IMR-90 (cell line): ENCODE data around the gene RAB14. TPM values are rescaled to one million over a fixed set of nuclear protein-coding genes. Genes with fewer than 3 reads are reported as not detected.

Source experiments
- ATAC-seq: fragments of 200-7000 bp; cut with Tn5 transposase; 2 replicates; pipeline ENCODE4 v1.9.1; 2020; ENCODE audit warnings: low read depth, mild to moderate bottlenecking, moderate library complexity
- BruUV-seq: library from RNA; stranded (reverse); fragments of 400-500 nt; replicated peaks from 2 replicates; lab custom pipeline; 2021; lab: Mats Ljungman, UMichigan
- CTCF ChIA-PET: fragments of 300-600 bp; formaldehyde crosslinking; extraction: SDS; loops from one replicate; lab custom pipeline; 2021; ENCODE audit warnings: antibody characterized with exemption; lab: Yijun Ruan, JAX
- POLR2A ChIA-PET: fragments of 300-600 bp; sonication (Branson Sonifier 250); formaldehyde crosslinking; loops from one replicate; lab custom pipeline; 2022; ENCODE audit warnings: antibody characterized with exemption; ENCODE audit not compliant: unreplicated experiment; lab: Charles Lee
- DNase-seq: peaks from one replicate; pipeline ENCODE4 v3.0.0; 2013
- H2AFZ ChIP-seq: replicated peaks from 2 replicates; pipeline ENCODE3; 2013; ENCODE audit warnings: low read length, mild to moderate bottlenecking; ENCODE audit not compliant: poor library complexity
- H2AK5ac ChIP-seq: 2 replicates; pipeline ENCODE4 v1.6.1; 2013; ENCODE audit warnings: low read depth, low read length, inconsistent platforms
- H2AK9ac ChIP-seq: replicated peaks from 2 replicates; pipeline ENCODE3; 2013; ENCODE audit warnings: mild to moderate bottlenecking, low read depth, low read length, moderate library complexity; ENCODE audit not compliant: poor library complexity
- H2BK120ac ChIP-seq: 2 replicates; pipeline ENCODE4 v1.6.1; 2013; ENCODE audit warnings: low read depth, low read length, inconsistent platforms
- H2BK15ac ChIP-seq: 3 replicates; pipeline ENCODE4 v1.6.1; 2013; ENCODE audit warnings: low read depth, low read length, inconsistent platforms
- H2BK20ac ChIP-seq: 2 replicates; pipeline ENCODE4 v1.6.1; 2013; ENCODE audit warnings: low read depth, mild to moderate bottlenecking, inconsistent platforms, low read length, moderate library complexity
- H2BK5ac ChIP-seq: 2 replicates; pipeline ENCODE4 v1.6.1; 2013; ENCODE audit warnings: mild to moderate bottlenecking, low read depth, low read length, inconsistent platforms; ENCODE audit not compliant: poor library complexity, severe bottlenecking
- H3K14ac ChIP-seq: replicated peaks from 2 replicates; pipeline ENCODE4 v1.6.1; 2013; ENCODE audit warnings: low read depth, low read length, inconsistent platforms
- H3K18ac ChIP-seq: 2 replicates; pipeline ENCODE4 v1.6.1; 2013; ENCODE audit warnings: low read depth, low read length, control low read depth
- H3K23ac ChIP-seq: 2 replicates; pipeline ENCODE4 v1.6.1; 2013; ENCODE audit warnings: low read depth, low read length, inconsistent platforms
- H3K27ac ChIP-seq: 2 replicates; pipeline ENCODE4 v1.5.1; 2013; ENCODE audit warnings: mild to moderate bottlenecking, control low read depth, low read length; ENCODE audit not compliant: insufficient read depth
- H3K27me3 ChIP-seq: 2 replicates; pipeline ENCODE4 v1.6.1; 2013; ENCODE audit warnings: low read length; ENCODE audit not compliant: control insufficient read depth, insufficient read depth
- H3K36me3 ChIP-seq: 2 replicates; pipeline ENCODE4 v1.6.1; 2013; ENCODE audit warnings: low read length, mixed read lengths; ENCODE audit not compliant: control insufficient read depth, insufficient read depth
- H3K4ac ChIP-seq: 2 replicates; pipeline ENCODE4 v1.6.1; 2013; ENCODE audit warnings: low read depth, low read length, inconsistent platforms
- H3K4me1 ChIP-seq: 2 replicates; pipeline ENCODE4 v1.6.1; 2013; ENCODE audit warnings: low read length, mixed read lengths; ENCODE audit not compliant: control insufficient read depth, insufficient read depth
- H3K4me2 ChIP-seq: 2 replicates; pipeline ENCODE4 v1.6.1; 2013; ENCODE audit warnings: low read depth, mild to moderate bottlenecking, control low read depth, low read length, moderate library complexity
- H3K4me3 ChIP-seq: 2 replicates; pipeline ENCODE4 v1.5.1; 2013; ENCODE audit warnings: low read depth, mild to moderate bottlenecking, control low read depth, low read length, moderate library complexity; ENCODE audit not compliant: insufficient read depth
- H3K56ac ChIP-seq: 2 replicates; pipeline ENCODE4 v1.6.1; 2013; ENCODE audit warnings: low read length, inconsistent platforms; ENCODE audit not compliant: insufficient read depth; ENCODE audit errors: extremely low read depth
- H3K79me1 ChIP-seq, 2 experiments: 2 replicates each; pipeline ENCODE4 v1.6.1; 2013; ENCODE audit warnings: low read length in 2 of 2, inconsistent platforms in 1 of 2, low read depth in 1 of 2
- H3K9ac ChIP-seq: 2 replicates; pipeline ENCODE4 v1.6.1; 2013; ENCODE audit warnings: low read depth, low read length, control low read depth
- H3K9me1 ChIP-seq: 2 replicates; pipeline ENCODE4 v1.6.1; 2013; ENCODE audit warnings: low read length, inconsistent platforms; ENCODE audit not compliant: insufficient read depth
- H3K9me3 ChIP-seq: 2 replicates; pipeline ENCODE4 v1.6.1; 2013; ENCODE audit warnings: low read length; ENCODE audit not compliant: control insufficient read depth, insufficient read depth
- H4K20me1 ChIP-seq: 2 replicates; pipeline ENCODE4 v1.6.1; 2013; ENCODE audit warnings: low read length, inconsistent platforms; ENCODE audit not compliant: insufficient read depth
- H4K5ac ChIP-seq: 2 replicates; pipeline ENCODE4 v1.6.1; 2013; ENCODE audit warnings: mild to moderate bottlenecking, low read depth, low read length, control low read depth
- H4K8ac ChIP-seq, 2 experiments: 2 replicates each; pipeline ENCODE4 v1.6.1; 2013; ENCODE audit warnings: low read depth in 2 of 2, low read length in 2 of 2, control low read depth in 1 of 2, inconsistent platforms in 1 of 2
- H4K91ac ChIP-seq: 2 replicates; pipeline ENCODE4 v1.6.1; 2013; ENCODE audit warnings: low read depth, low read length, inconsistent platforms; ENCODE audit not compliant: insufficient read depth
- BHLHE40 ChIP-seq: fragments of 150-350 bp; IDR thresholded peaks from 2 replicates; pipeline ENCODE4 v1.6.1; 2016; ENCODE audit warnings: mild to moderate bottlenecking, low read depth, low read length
- CEBPB ChIP-seq: IDR thresholded peaks from 2 replicates; pipeline ENCODE4 v1.6.1; 2012; ENCODE audit warnings: low read depth, low read length, improper control_type of control experiment
- CHD1 ChIP-seq: IDR thresholded peaks from 2 replicates; pipeline ENCODE4 v1.6.1; 2012; ENCODE audit warnings: low read depth, low read length, improper control_type of control experiment
- FOS ChIP-seq: fragments of 150-350 bp; IDR thresholded peaks from 2 replicates; pipeline ENCODE4 v1.6.1; 2016; ENCODE audit warnings: low read depth, low read length
- MAFK ChIP-seq: IDR thresholded peaks from 2 replicates; pipeline ENCODE4 v1.6.1; 2012; ENCODE audit warnings: low read depth, low read length, improper control_type of control experiment
- MXI1 ChIP-seq: IDR thresholded peaks from 2 replicates; pipeline ENCODE4 v1.6.1; 2012; ENCODE audit warnings: low read depth, mild to moderate bottlenecking, low read length, moderate library complexity, borderline replicate concordance
- NFE2L2 ChIP-seq: fragments of 150-350 bp; IDR thresholded peaks from 2 replicates; pipeline ENCODE4 v1.6.1; 2016; ENCODE audit warnings: low read depth, mild to moderate bottlenecking, low read length
- RCOR1 ChIP-seq: IDR thresholded peaks from 2 replicates; pipeline ENCODE4 v1.6.1; 2012; ENCODE audit warnings: mild to moderate bottlenecking, low read length, improper control_type of control experiment; ENCODE audit not compliant: insufficient replicate concordance
- RFX5 ChIP-seq: IDR thresholded peaks from 2 replicates; pipeline ENCODE4 v1.8.0; 2012; ENCODE audit warnings: low read depth, mild to moderate bottlenecking, low read length, moderate library complexity
- SMC3 ChIP-seq: fragments of 150-350 bp; IDR thresholded peaks from 2 replicates; pipeline ENCODE4 v1.6.1; 2016; ENCODE audit warnings: low read depth, mild to moderate bottlenecking, antibody characterized with exemption, low read length, moderate library complexity
- WGBS, 2 experiments: methylation state at CpG; one replicate each; pipeline versions ENCODE4 v1.1.5 to v1.1.7; 2013; ENCODE audit warnings: missing lambda C conversion rate in 2 of 2; ENCODE audit not compliant: insufficient read length in 1 of 2; ENCODE audit errors: extremely low coverage in 2 of 2; 5-methylcytosine and 5-hydroxymethylcytosine counted together
- dilution Hi-C: fragments of 300-500 bp; cut with HindIII; formaldehyde crosslinking; loops from one replicate; pipeline ENCODE4 v1.14.3; 2018; ENCODE audit warnings: low sequenced_read_pairs; ENCODE audit not compliant: unreplicated experiment
- in situ Hi-C: fragments of 300-500 bp; cut with MboI; formaldehyde crosslinking; loops from 3 replicates; pipeline ENCODE4 v1.14.3; 2019; ENCODE audit warnings: low sequenced_read_pairs, inconsistent platforms, mixed read lengths
- intact Hi-C: fragments of 100-400 bp; cut with micrococcal nuclease; formaldehyde crosslinking; loops from 2 replicates; pipeline ENCODE4 v1.10.0; 2022
- polyA plus RNA-seq, 3 experiments: library from polyadenylated mRNA; depleted of rRNA; stranded (reverse); fragments of >200 nt; gene quantifications; 2 replicates each; pipeline ENCODE4 v1.2.3, GENCODE V29; 2012; ENCODE audit warnings: low replicate concordance in 1 of 3
- total RNA-seq: library from RNA; depleted of rRNA; stranded (reverse); fragments of >200 nt; gene quantifications from 2 replicates; pipeline ENCODE4 v1.2.3, GENCODE V29; 2012
- TF ChIP-seq, protein P1 (sequence below): fragments of 150-350 bp; IDR thresholded peaks from 2 replicates; pipeline ENCODE4 v1.6.1; 2017; ENCODE audit warnings: mild to moderate bottlenecking, antibody characterized with exemption, low read length, low read depth
- TF ChIP-seq, protein P2 (sequence below): fragments of 150-350 bp; IDR thresholded peaks from 2 replicates; pipeline ENCODE4 v1.6.1; 2016; ENCODE audit warnings: low read depth, mild to moderate bottlenecking, low read length, moderate library complexity, borderline replicate concordance

Gene RAB14
- total and polyA plus RNA-seq, 2 of the 4 experiments (the other 2 are of a cell fraction), result 20.1 to 29.3 TPM

GRCh38 chr9:121199921-121200320 is 1.7 kb downstream of the RAB14 start:
- no peak overlapping the region for H3K27ac ChIP-seq
- intact Hi-C loops (loop anchor here (2.0 to 5.0 kb wide), 3 partner anchors 17 to 443 kb away; no protein-coding TSS in a partner anchor), dilution Hi-C loops (no loop called here), in situ Hi-C loops (no loop called here)
- ChIA-PET CTCF (no interaction called here), POLR2A (no interaction called here)
- TSS peak; percentile 45 for BruUV-seq
- no peaks in the 10 kb centered on the region; the same call in 1 of the 2 replicates for H3K36me3 ChIP-seq
- H4K8ac ChIP-seq, result no peak overlapping the region
- peak overlapping the region; percentile 75; the same call in 1 of the 2 replicates for H3K9ac ChIP-seq
- no peak overlapping the region for H2BK20ac ChIP-seq
- no CpG with 5 or more reads among the region's 2 CpGs for WGBS, 2 experiments
- H3K56ac ChIP-seq, result no peak overlapping the region; the same call in 1 of the 2 replicates
- no peak overlapping the region for H2BK5ac ChIP-seq
- H3K14ac ChIP-seq, result peak overlapping the region; percentile 66
- no peak overlapping the region for H4K91ac ChIP-seq
- peak overlapping the region; percentile 100 for H3K4me2 ChIP-seq
- TF ChIP-seq FOS (no peak), MAFK (no peak), CEBPB (no peak), RCOR1 (no peak), RFX5 (no peak), CHD1 (no peak), SMC3 (no peak), MXI1 (no peak), NFE2L2 (no peak), BHLHE40 (no peak)
- TF ChIP-seq, protein P1, sequence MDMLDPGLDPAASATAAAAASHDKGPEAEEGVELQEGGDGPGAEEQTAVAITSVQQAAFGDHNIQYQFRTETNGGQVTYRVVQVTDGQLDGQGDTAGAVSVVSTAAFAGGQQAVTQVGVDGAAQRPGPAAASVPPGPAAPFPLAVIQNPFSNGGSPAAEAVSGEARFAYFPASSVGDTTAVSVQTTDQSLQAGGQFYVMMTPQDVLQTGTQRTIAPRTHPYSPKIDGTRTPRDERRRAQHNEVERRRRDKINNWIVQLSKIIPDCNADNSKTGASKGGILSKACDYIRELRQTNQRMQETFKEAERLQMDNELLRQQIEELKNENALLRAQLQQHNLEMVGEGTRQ, result no peak
- TF ChIP-seq, protein P2, sequence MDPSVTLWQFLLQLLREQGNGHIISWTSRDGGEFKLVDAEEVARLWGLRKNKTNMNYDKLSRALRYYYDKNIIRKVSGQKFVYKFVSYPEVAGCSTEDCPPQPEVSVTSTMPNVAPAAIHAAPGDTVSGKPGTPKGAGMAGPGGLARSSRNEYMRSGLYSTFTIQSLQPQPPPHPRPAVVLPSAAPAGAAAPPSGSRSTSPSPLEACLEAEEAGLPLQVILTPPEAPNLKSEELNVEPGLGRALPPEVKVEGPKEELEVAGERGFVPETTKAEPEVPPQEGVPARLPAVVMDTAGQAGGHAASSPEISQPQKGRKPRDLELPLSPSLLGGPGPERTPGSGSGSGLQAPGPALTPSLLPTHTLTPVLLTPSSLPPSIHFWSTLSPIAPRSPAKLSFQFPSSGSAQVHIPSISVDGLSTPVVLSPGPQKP, result no peak
- no peak overlapping the region for H4K5ac ChIP-seq
- no peak overlapping the region for H2BK120ac ChIP-seq
- H3K4me1 ChIP-seq, result peaks cover 9% of the 10 kb centered on the region
- H2AFZ ChIP-seq, result no peak overlapping the region
- H3K79me1 ChIP-seq, result peaks cover 4 to 24% of the 10 kb centered on the region in 2 experiments; a peak in 3 of 4 replicates
- peaks cover 65% of the 10 kb centered on the region for H4K20me1 ChIP-seq
- no peak overlapping the region for H3K4ac ChIP-seq
- no peaks in the 10 kb centered on the region for H3K9me3 ChIP-seq
- no peaks in the 10 kb centered on the region for H3K27me3 ChIP-seq
- peak; percentile 21 for DNase-seq
- no peak overlapping the region for H2AK5ac ChIP-seq
- H3K9me1 ChIP-seq, result peaks cover 10% of the 10 kb centered on the region
- H2AK9ac ChIP-seq, result no peak overlapping the region
- H3K18ac ChIP-seq, result no peak overlapping the region
- H3K23ac ChIP-seq, result peak overlapping the region; percentile 92; the same call in 1 of the 2 replicates
- peak overlapping the region; percentile 77 for H3K4me3 ChIP-seq
- no peak overlapping the region for H2BK15ac ChIP-seq
- ATAC-seq, result no peak
